GDM1 (cell line): Measurements from ENCODE around the gene USP48.
"Not testable (repeated sequence)": the region's sequence is repeated elsewhere in the genome, so short reads cannot be mapped to it uniquely, and the experiment has no call there.

Experiments used
- DNase-seq: peaks from one replicate; lab custom pipeline; 2025; lab: John Stamatoyannopoulos, UW

The USP48 gene

GRCh38 chr1:21782868-21783678 is at the start of gene USP48:
Gene USP48, minus strand, starts transcription at chr1:21783149. Its CDS starts 192 bp downstream, at chr1:21782957.
- peak; percentile 96 for DNase-seq

GRCh38 chr1:21831454-21831970 is 48.6 kb upstream of the USP48 start:
- DNase-seq: no peak

GRCh38 chr1:21830792-21831453 is 48.0 kb upstream of the USP48 start:
- no peak for DNase-seq

- DNase-seq: no peak
Measured at GRCh38 chr1:21829294-21829693, 46.3 kb upstream of the USP48 start.

GRCh38 chr1:21828506-21829210 is 45.7 kb upstream of the USP48 start:
- no peak for DNase-seq

- DNase-seq: no peak
Measured at GRCh38 chr1:21828075-21828474, 45.1 kb upstream of the USP48 start.

- DNase-seq: no peak
Measured at GRCh38 chr1:21827141-21827679, 44.3 kb upstream of the USP48 start.

- not testable (repeated sequence) for DNase-seq
Measured at GRCh38 chr1:21826694-21827093, 43.7 kb upstream of the USP48 start.

GRCh38 chr1:21825393-21825792 is 42.4 kb upstream of the USP48 start:
- no peak for DNase-seq

- no peak for DNase-seq
Measured at GRCh38 chr1:21824926-21825325, 42.0 kb upstream of the USP48 start.

GRCh38 chr1:21823980-21824702 is 41.2 kb upstream of the USP48 start:
- DNase-seq: no peak

GRCh38 chr1:21823206-21823979 is 40.4 kb upstream of the USP48 start:
- no peak for DNase-seq

- DNase-seq: no peak
Measured at GRCh38 chr1:21822349-21822748, 39.4 kb upstream of the USP48 start.

- DNase-seq: no peak
Measured at GRCh38 chr1:21821385-21822019, 38.6 kb upstream of the USP48 start.

GRCh38 chr1:21820597-21821232 is 37.8 kb upstream of the USP48 start:
- DNase-seq: no peak

GRCh38 chr1:21818656-21819055 is 35.7 kb upstream of the USP48 start:
- DNase-seq: peak; percentile 25

- DNase-seq: no peak
Measured at GRCh38 chr1:21816602-21817302, 33.8 kb upstream of the USP48 start.

GRCh38 chr1:21815724-21816321 is 32.9 kb upstream of the USP48 start:
- no peak for DNase-seq
